ENCODE results near the gene CCNT1.
"Not testable (repeated sequence)": the region's sequence is repeated elsewhere in the genome, so short reads cannot be mapped to it uniquely, and the experiment has no call there.

CCNT1 gene

GRCh38 chr12:48736456-48736855, 19.9 kb upstream of the CCNT1 start:
- no peak overlapping the region for H3K9ac ChIP-seq (ENCODE audit: low read depth in 1 of 2, low read length in 2 of 2)
- H3K9me3 ChIP-seq (ENCODE audit: control insufficient read depth in 2 of 2, low read length in 2 of 2) = no peaks in the 10 kb centered on the region
- no peak overlapping the region for H3K4me3 ChIP-seq (ENCODE audit: low read length in 2 of 2)
- H3K27ac ChIP-seq (ENCODE audit: low read depth in 2 of 2, low read length in 2 of 2) = no peak overlapping the region
- no peaks in the 10 kb centered on the region for H3K4me1 ChIP-seq (ENCODE audit: control insufficient read depth in 2 of 2, insufficient read depth in 2 of 2, low read length in 2 of 2)
- H3K27me3 ChIP-seq (ENCODE audit: control insufficient read depth in 2 of 2, insufficient read depth in 2 of 2, low read length in 2 of 2) = peaks cover 0 to 4% of the 10 kb centered on the region in 2 donors
- no peaks in the 10 kb centered on the region for H3K36me3 ChIP-seq (ENCODE audit: control insufficient read depth in 2 of 2, insufficient read depth in 2 of 2, low read length in 2 of 2)

GRCh38 chr12:48728807-48729206, 12.3 kb upstream of the CCNT1 start:
- Histone ChIP-seq H3K27ac (ENCODE audit: low read depth in 2 of 2, low read length in 2 of 2) (no peak overlapping the region), H3K27me3 (ENCODE audit: control insufficient read depth in 2 of 2, insufficient read depth in 2 of 2, low read length in 2 of 2) (no peaks in the 10 kb centered on the region), H3K9ac (ENCODE audit: low read depth in 1 of 2, low read length in 2 of 2) (no peak overlapping the region), H3K4me1 (ENCODE audit: control insufficient read depth in 2 of 2, insufficient read depth in 2 of 2, low read length in 2 of 2) (no peaks in the 10 kb centered on the region), H3K9me3 (ENCODE audit: control insufficient read depth in 2 of 2, low read length in 2 of 2) (no peaks in the 10 kb centered on the region), H3K36me3 (ENCODE audit: control insufficient read depth in 2 of 2, insufficient read depth in 2 of 2, low read length in 2 of 2) (no peaks in the 10 kb centered on the region), H3K4me3 (ENCODE audit: low read length in 2 of 2) (no peak overlapping the region)

- H3K9me3 ChIP-seq (ENCODE audit: control insufficient read depth in 2 of 2, low read length in 2 of 2); H3K9ac ChIP-seq (ENCODE audit: low read depth in 1 of 2, low read length in 2 of 2); H3K4me3 ChIP-seq (ENCODE audit: low read length in 2 of 2); H3K36me3 ChIP-seq (ENCODE audit: control insufficient read depth in 2 of 2, insufficient read depth in 2 of 2, low read length in 2 of 2); H3K27ac ChIP-seq (ENCODE audit: low read depth in 2 of 2, low read length in 2 of 2); H3K27me3 ChIP-seq (ENCODE audit: control insufficient read depth in 2 of 2, insufficient read depth in 2 of 2, low read length in 2 of 2); H3K4me1 ChIP-seq (ENCODE audit: control insufficient read depth in 2 of 2, insufficient read depth in 2 of 2, low read length in 2 of 2): not testable (repeated sequence)
These were observed 4.2 kb upstream of the CCNT1 start for GRCh38 chr12:48720737-48721136.

GRCh38 chr12:48720171-48720570, 3.7 kb upstream of the CCNT1 start:
- H3K9ac ChIP-seq (ENCODE audit: low read depth in 1 of 2, low read length in 2 of 2); H3K36me3 ChIP-seq (ENCODE audit: control insufficient read depth in 2 of 2, insufficient read depth in 2 of 2, low read length in 2 of 2); H3K27me3 ChIP-seq (ENCODE audit: control insufficient read depth in 2 of 2, insufficient read depth in 2 of 2, low read length in 2 of 2); H3K9me3 ChIP-seq (ENCODE audit: control insufficient read depth in 2 of 2, low read length in 2 of 2); H3K4me3 ChIP-seq (ENCODE audit: low read length in 2 of 2); H3K27ac ChIP-seq (ENCODE audit: low read depth in 2 of 2, low read length in 2 of 2): not testable (repeated sequence)
- H3K4me1 ChIP-seq (ENCODE audit: control insufficient read depth in 2 of 2, insufficient read depth in 2 of 2, low read length in 2 of 2) = peaks cover 6 to 14% of the 10 kb centered on the region in 2 donors

GRCh38 chr12:48719002-48719401, 2.5 kb upstream of the CCNT1 start:
- H3K9me3 ChIP-seq (ENCODE audit: control insufficient read depth in 2 of 2, low read length in 2 of 2); H3K36me3 ChIP-seq (ENCODE audit: control insufficient read depth in 2 of 2, insufficient read depth in 2 of 2, low read length in 2 of 2): not testable (repeated sequence)

GRCh38 chr12:48717252-48717695, 767 bp upstream of the CCNT1 start:
- Histone ChIP-seq H3K4me3 (ENCODE audit: low read length in 2 of 2) (peak overlapping the region; percentile 73 to 100), H3K4me1 (ENCODE audit: control insufficient read depth in 2 of 2, insufficient read depth in 2 of 2, low read length in 2 of 2) (peaks cover 14 to 19% of the 10 kb centered on the region in 2 donors), H3K36me3 (ENCODE audit: control insufficient read depth in 2 of 2, insufficient read depth in 2 of 2, low read length in 2 of 2) (peaks cover 8 to 17% of the 10 kb centered on the region in 2 donors), H3K9ac (ENCODE audit: low read depth in 1 of 2, low read length in 2 of 2) (peak overlapping the region; percentile 65 to 92), H3K27me3 (ENCODE audit: control insufficient read depth in 2 of 2, insufficient read depth in 2 of 2, low read length in 2 of 2) (no peaks in the 10 kb centered on the region), H3K27ac (ENCODE audit: low read depth in 2 of 2, low read length in 2 of 2) (peak overlapping the region; percentile 85 to 98), H3K9me3 (ENCODE audit: control insufficient read depth in 2 of 2, low read length in 2 of 2) (no peaks in the 10 kb centered on the region)

More at GRCh38 chr12:48719002-48719401, 2.5 kb upstream of the CCNT1 start:
- not testable (repeated sequence) for H3K4me3 ChIP-seq (ENCODE audit: low read length in 2 of 2); H3K9ac ChIP-seq (ENCODE audit: low read depth in 1 of 2, low read length in 2 of 2); H3K27me3 ChIP-seq (ENCODE audit: control insufficient read depth in 2 of 2, insufficient read depth in 2 of 2, low read length in 2 of 2); H3K27ac ChIP-seq (ENCODE audit: low read depth in 2 of 2, low read length in 2 of 2)
- peaks cover 14 to 19% of the 10 kb centered on the region in 2 donors for H3K4me1 ChIP-seq (ENCODE audit: control insufficient read depth in 2 of 2, insufficient read depth in 2 of 2, low read length in 2 of 2)

- Histone ChIP-seq H3K4me3 (ENCODE audit: low read length in 2 of 2) (peak overlapping the region; percentile 92 to 100), H3K4me1 (ENCODE audit: control insufficient read depth in 2 of 2, insufficient read depth in 2 of 2, low read length in 2 of 2) (peaks cover 14 to 19% of the 10 kb centered on the region in 2 donors), H3K36me3 (ENCODE audit: control insufficient read depth in 2 of 2, insufficient read depth in 2 of 2, low read length in 2 of 2) (peaks cover 16 to 22% of the 10 kb centered on the region in 2 donors), H3K27me3 (ENCODE audit: control insufficient read depth in 2 of 2, insufficient read depth in 2 of 2, low read length in 2 of 2) (no peaks in the 10 kb centered on the region), H3K9me3 (ENCODE audit: control insufficient read depth in 2 of 2, low read length in 2 of 2) (no peaks in the 10 kb centered on the region), H3K27ac (ENCODE audit: low read depth in 2 of 2, low read length in 2 of 2) (peak overlapping the region; percentile 85 to 98), H3K9ac (ENCODE audit: low read depth in 1 of 2, low read length in 2 of 2) (peak overlapping the region; percentile 92 to 100)
These were observed 377 bp downstream of the CCNT1 start for GRCh38 chr12:48716168-48716492.

- H3K27ac ChIP-seq (ENCODE audit: low read depth in 2 of 2, low read length in 2 of 2) = no peak overlapping the region
- peaks cover 16 to 26% of the 10 kb centered on the region in 2 donors for H3K36me3 ChIP-seq (ENCODE audit: control insufficient read depth in 2 of 2, insufficient read depth in 2 of 2, low read length in 2 of 2)
- H3K4me1 ChIP-seq (ENCODE audit: control insufficient read depth in 2 of 2, insufficient read depth in 2 of 2, low read length in 2 of 2) = peaks cover 14 to 15% of the 10 kb centered on the region in 2 donors
These were observed 4.3 kb downstream of the CCNT1 start for GRCh38 chr12:48712209-48712608.

GRCh38 chr12:48698822-48699221, 17.7 kb downstream of the CCNT1 start:
- H3K27me3 ChIP-seq (ENCODE audit: control insufficient read depth in 2 of 2, insufficient read depth in 2 of 2, low read length in 2 of 2); H3K9me3 ChIP-seq (ENCODE audit: control insufficient read depth in 2 of 2, low read length in 2 of 2); H3K4me3 ChIP-seq (ENCODE audit: low read length in 2 of 2); H3K4me1 ChIP-seq (ENCODE audit: control insufficient read depth in 2 of 2, insufficient read depth in 2 of 2, low read length in 2 of 2); H3K9ac ChIP-seq (ENCODE audit: low read depth in 1 of 2, low read length in 2 of 2); H3K27ac ChIP-seq (ENCODE audit: low read depth in 2 of 2, low read length in 2 of 2): not testable (repeated sequence)
- H3K36me3 ChIP-seq (ENCODE audit: control insufficient read depth in 2 of 2, insufficient read depth in 2 of 2, low read length in 2 of 2) = peaks cover 42 to 51% of the 10 kb centered on the region in 2 donors

More at GRCh38 chr12:48712209-48712608, 4.3 kb downstream of the CCNT1 start:
- H3K9ac ChIP-seq (ENCODE audit: low read depth in 1 of 2, low read length in 2 of 2) = no peak overlapping the region
- no peak overlapping the region for H3K4me3 ChIP-seq (ENCODE audit: low read length in 2 of 2)
- H3K27me3 ChIP-seq (ENCODE audit: control insufficient read depth in 2 of 2, insufficient read depth in 2 of 2, low read length in 2 of 2) = no peaks in the 10 kb centered on the region
- H3K9me3 ChIP-seq (ENCODE audit: control insufficient read depth in 2 of 2, low read length in 2 of 2) = no peaks in the 10 kb centered on the region

- H3K27me3 ChIP-seq (ENCODE audit: control insufficient read depth in 2 of 2, insufficient read depth in 2 of 2, low read length in 2 of 2) = no peaks in the 10 kb centered on the region
- H3K9me3 ChIP-seq (ENCODE audit: control insufficient read depth in 2 of 2, low read length in 2 of 2) = no peaks in the 10 kb centered on the region
- H3K27ac ChIP-seq (ENCODE audit: low read depth in 2 of 2, low read length in 2 of 2) = no peak overlapping the region
- H3K4me3 ChIP-seq (ENCODE audit: low read length in 2 of 2) = no peak overlapping the region
- no peak overlapping the region for H3K9ac ChIP-seq (ENCODE audit: low read depth in 1 of 2, low read length in 2 of 2)
- H3K4me1 ChIP-seq (ENCODE audit: control insufficient read depth in 2 of 2, insufficient read depth in 2 of 2, low read length in 2 of 2) = no peaks in the 10 kb centered on the region
- H3K36me3 ChIP-seq (ENCODE audit: control insufficient read depth in 2 of 2, insufficient read depth in 2 of 2, low read length in 2 of 2) = peaks cover 54 to 60% of the 10 kb centered on the region in 2 donors
These were observed 19.9 kb downstream of the CCNT1 start for GRCh38 chr12:48696626-48697025.

- peaks cover 55 to 62% of the 10 kb centered on the region in 2 donors for H3K36me3 ChIP-seq (ENCODE audit: control insufficient read depth in 2 of 2, insufficient read depth in 2 of 2, low read length in 2 of 2)
- H3K27me3 ChIP-seq (ENCODE audit: control insufficient read depth in 2 of 2, insufficient read depth in 2 of 2, low read length in 2 of 2) = no peaks in the 10 kb centered on the region
- no peaks in the 10 kb centered on the region for H3K9me3 ChIP-seq (ENCODE audit: control insufficient read depth in 2 of 2, low read length in 2 of 2)
- no peak overlapping the region for H3K27ac ChIP-seq (ENCODE audit: low read depth in 2 of 2, low read length in 2 of 2)
- no peaks in the 10 kb centered on the region for H3K4me1 ChIP-seq (ENCODE audit: control insufficient read depth in 2 of 2, insufficient read depth in 2 of 2, low read length in 2 of 2)
- H3K9ac ChIP-seq (ENCODE audit: low read depth in 1 of 2, low read length in 2 of 2) = no peak overlapping the region
- H3K4me3 ChIP-seq (ENCODE audit: low read length in 2 of 2) = no peak overlapping the region
These were observed 20.6 kb downstream of the CCNT1 start for GRCh38 chr12:48695859-48696258.
